SHP77 (cell line): Measurements from ENCODE around the gene NXPE3.

ENCODE experiments used
- DNase-seq, 2 experiments: peaks; one replicate each; lab custom pipeline; 2025; lab: John Stamatoyannopoulos, UW

The NXPE3 gene

DNA sequence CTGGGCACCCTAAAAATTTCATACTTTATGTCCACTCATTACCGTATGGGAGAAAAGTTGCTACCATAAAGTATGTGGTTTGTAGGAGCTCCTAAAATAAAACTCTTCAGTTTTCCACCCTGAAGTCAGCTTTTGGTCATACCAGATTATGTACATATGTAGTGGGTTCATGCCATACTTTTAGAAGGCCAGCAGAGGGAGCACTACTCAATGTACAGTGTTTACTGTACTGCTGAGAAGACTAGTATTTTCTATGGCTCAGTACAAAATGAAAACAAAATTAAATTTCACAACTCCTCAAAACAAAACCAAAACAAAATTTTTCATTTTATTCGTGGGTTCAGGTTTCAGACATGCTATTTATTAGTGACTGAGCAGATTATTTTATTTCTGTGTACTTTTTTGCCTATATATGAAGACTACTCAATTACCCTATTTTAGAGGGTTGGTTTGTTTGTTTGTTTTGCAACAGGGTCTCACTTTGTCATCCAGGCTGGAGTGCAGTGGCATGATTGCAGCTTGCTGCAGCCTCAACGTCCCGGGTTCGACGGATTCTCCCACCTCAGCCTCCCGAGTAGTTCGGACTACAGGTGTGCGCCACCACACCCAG lies 24.3 kb downstream of the NXPE3 start:
- DNase-seq: peak; percentile 57 to 68

DNA sequence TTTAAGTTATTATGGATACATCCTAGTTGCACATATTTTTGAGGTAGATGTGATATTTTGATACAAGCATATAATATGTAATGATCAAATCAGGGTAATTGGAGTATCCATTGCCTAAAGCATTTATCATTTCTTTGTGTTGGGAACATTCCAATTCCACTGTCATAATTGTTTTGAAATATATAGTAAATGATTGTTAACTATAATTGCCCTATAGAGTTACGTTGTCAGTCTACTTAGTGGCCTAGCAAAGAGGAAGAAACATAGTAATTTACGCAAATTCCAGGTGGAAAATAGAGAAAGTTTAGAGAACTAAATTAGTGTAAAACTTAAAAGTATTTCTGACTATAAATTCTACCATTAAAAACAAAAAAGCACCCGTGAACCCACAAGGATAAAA lies 24.9 kb downstream of the NXPE3 start:
- no peak for DNase-seq

GRCh38 chr3:101806491-101806890 lies 27.5 kb downstream of the NXPE3 start:
- DNase-seq: no peak

DNA sequence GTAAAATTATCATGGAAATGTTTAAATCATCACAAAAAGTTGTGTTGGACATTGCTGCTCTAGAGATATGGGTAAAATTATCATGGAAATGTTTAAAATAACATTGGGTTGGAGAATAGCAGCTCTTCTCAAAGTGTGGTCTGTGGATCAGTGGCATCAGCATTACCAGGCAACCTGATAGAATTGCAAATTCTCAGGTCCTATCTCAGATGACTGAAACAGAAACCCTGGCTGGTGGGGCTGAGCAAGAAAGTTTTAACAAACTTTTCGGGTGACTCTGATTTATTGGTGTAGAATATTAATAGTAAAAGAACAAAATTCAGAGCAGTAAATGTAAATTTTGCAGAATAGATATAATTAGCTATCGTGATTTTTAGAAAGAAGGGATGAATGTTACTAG lies 28.9 kb downstream of the NXPE3 start:
- DNase-seq: no peak

DNA sequence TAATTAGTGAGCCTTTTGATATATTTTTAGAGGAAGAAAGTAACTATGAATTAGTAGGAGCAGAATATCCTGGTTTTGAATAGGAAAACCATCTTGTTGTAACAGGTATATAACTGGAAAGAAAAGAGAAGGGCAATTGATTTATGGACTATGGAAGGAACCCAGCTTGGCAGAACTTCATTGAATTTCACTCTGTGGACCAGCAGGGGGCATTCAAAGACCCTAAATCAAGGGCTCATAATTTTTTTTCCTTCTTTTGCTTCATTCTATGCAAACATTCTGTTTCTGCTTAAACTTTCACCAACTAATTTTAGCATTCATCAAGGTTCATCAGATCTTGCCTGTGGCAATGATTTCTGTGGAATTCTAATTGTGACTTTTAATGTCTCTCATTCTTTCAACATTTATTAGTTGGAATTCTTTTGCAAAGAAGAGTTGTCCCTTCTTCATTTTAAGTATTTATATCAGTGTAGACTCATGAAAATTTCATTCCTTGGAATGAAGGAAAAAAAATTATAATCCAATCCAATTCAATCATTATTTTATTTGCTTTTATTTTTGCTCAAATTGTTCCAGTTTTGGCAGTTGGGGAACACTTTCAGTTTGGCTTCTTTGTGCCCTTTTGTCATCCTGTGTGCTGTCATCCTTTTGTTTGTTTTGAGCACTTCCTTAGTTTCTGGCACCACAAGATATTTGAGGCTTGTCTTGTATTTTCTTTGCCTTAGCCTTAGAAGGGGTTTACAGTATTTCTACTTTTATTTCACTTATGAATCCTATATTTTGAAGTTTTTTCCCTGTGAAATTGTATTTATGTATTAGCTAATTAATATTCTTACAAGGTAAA lies 30.4 kb downstream of the NXPE3 start:
- DNase-seq: peak in 1 of 2 experiments; percentile 5

DNA sequence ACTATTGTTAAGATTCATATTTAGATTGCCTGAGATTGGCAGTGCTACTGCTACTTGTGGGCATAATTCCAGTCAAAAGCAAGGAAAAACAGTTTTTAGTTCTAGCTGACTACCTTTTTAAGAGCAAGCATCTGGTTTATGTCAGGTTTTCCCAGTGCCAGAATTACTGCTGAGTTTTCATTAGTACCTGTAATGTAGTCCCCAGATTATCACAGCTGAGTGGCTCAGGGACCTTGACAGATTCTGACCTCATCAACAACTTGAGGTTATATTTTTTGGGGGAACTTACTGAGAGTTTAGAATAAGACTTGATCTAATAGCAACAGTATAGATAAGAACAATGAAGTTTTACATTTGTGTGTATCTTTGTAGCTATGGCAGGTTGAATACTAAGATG lies 31.0 kb downstream of the NXPE3 start:
- DNase-seq: no peak

- DNase-seq: no peak
These were observed 32.9 kb downstream of the NXPE3 start for GRCh38 chr3:101811875-101812274.

DNA sequence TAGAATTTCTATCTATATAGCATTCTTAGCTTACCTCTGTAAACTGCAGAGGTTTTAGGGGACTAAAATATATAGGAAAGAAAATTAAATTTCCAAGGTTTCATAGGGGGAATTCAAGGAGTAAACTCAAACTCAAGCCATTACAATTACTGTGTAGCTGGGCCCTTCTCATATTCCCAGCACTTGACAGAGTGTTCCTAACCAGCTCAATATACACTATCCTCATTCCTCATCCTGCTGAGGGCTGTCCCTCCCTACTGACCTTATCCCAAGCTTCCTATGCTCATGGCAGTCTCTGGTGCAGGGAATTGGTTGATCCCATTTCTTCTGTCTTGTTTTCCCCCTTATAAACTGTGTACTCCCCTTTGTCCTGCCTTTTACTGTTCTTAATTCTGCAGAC lies 33.9 kb downstream of the NXPE3 start:
- no peak for DNase-seq

GRCh38 chr3:101813817-101814440 lies 34.9 kb downstream of the NXPE3 start:
- DNase-seq: no peak

- no peak for DNase-seq
These were observed 35.8 kb downstream of the NXPE3 start for GRCh38 chr3:101814835-101815234.

GRCh38 chr3:101816215-101817149 lies 37.5 kb downstream of the NXPE3 start:
- DNase-seq: no peak

DNA sequence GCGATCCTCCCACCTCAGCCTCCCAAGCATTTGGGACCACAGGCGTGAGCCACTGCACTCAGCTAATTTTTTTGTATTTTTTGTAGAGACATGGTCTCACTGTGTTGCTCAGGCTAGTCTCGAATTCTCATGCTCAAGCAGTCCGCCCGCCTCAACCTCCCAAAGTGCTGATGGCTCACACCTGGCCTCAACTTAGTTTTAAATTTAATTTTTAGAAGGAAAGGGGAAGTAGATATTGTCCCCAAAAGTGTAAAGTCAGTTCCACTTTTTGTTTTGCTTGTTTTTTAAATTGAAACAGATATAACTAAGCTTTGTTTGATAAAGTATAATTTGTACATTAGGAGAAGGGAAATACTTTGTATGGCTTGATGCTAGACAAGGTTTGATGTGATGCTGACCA lies 39.0 kb downstream of the NXPE3 start:
- no peak for DNase-seq

- no peak for DNase-seq
These were observed 40.7 kb downstream of the NXPE3 start for GRCh38 chr3:101819649-101820206.

DNA sequence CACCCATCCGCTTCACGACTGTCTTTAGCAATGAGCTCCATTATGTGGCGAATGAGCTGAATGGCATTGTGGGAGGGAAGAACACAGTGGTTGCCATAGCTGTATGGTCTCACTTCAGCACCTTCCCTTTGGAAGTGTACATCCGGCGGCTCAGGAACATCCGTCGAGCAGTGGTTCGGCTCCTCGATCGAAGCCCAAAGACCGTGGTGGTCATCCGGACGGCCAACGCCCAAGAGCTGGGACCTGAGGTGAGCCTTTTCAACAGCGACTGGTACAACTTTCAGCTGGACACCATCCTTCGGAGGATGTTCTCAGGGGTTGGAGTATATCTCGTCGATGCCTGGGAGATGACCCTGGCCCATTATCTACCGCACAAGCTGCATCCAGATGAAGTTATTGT lies 42.5 kb downstream of the NXPE3 start:
- no peak for DNase-seq

DNA sequence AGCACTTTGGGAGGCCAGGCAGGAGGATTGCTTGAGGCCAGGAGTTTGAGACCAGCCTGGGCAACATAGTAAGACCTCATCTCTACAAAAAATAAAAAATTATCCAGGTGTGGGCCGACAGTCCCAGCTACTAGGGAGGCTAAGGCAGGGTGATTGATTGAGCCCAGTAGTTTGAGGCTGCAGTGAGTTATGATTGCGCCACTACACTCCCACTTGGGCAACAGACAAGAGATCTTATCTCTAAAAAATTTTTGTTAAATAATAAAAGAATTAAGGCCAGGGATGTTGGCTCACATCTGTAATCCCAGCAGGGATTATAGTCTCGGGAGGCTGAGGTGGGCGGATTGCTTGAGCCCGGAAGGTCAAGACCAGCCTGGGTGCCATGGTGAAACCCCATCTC lies 44.5 kb downstream of the NXPE3 start:
- no peak for DNase-seq

DNA sequence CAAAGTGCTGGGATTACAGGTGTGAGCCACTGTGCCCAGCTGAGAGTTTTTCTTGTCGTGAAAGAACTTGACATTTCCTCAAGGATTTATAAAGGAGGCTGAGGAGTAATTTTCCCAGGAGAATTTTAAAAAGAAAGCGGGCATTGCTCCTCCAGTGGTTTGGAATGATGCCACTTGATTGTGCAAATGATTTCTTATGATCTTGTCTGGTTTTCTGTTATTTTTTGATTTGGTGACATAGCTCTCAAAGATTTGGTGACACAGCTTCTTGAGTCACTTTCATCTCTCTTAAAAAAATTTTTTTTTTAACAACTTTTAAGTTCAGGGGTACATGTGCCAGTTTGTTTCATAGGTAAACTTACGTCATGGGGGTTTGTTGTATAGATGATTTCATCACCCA lies 45.7 kb downstream of the NXPE3 start:
- DNase-seq: no peak

- DNase-seq: no peak
These were observed 47.0 kb downstream of the NXPE3 start for GRCh38 chr3:101825904-101826445.

- DNase-seq: peak; percentile 43 to 64
These were observed 48.5 kb downstream of the NXPE3 start for GRCh38 chr3:101827211-101828174.

- no peak for DNase-seq
These were observed 49.3 kb downstream of the NXPE3 start for GRCh38 chr3:101828276-101828675.
